ENCODE data around the gene MGLL.

The MGLL gene

GRCh38 chr3:127731546-127732289, 90.6 kb downstream of the MGLL start:
- no peak overlapping the region for H3K4me3 ChIP-seq (ENCODE audit: low read depth, low read length, poor library complexity, severe bottlenecking)
- no peak for TF ChIP-seq CTCF (IDR thresholded peaks at IDR 0.05; ENCODE audit: low read length)
- TF ChIP-seq EZH2 (IDR thresholded peaks at IDR 0.05; ENCODE audit: borderline replicate concordance, low read length), result no peak

GRCh38 chr3:127730666-127731295, 91.5 kb downstream of the MGLL start:
- Histone ChIP-seq H3K79me2 (ENCODE audit: insufficient read depth, low read length) (no peaks in the 10 kb centered on the region), H3F3A (ENCODE audit: insufficient read depth, low read length) (no peaks in the 10 kb centered on the region), H3K9me2 (ENCODE audit: low read depth, low read length) (no peaks in the 10 kb centered on the region), H3K4me1 (ENCODE audit: insufficient read depth, low read length, severe bottlenecking) (peaks cover 37% of the 10 kb centered on the region), H3K4me3 (ENCODE audit: low read depth, low read length, poor library complexity, severe bottlenecking) (no peak overlapping the region), H3K4me2 (ENCODE audit: low read length) (no peak overlapping the region), H4K20me1 (ENCODE audit: insufficient read depth, low read length) (no peaks in the 10 kb centered on the region), H3K27me3 (ENCODE audit: insufficient read depth, low read length) (no peaks in the 10 kb centered on the region), H3K9me3 (ENCODE audit: low read length) (no peaks in the 10 kb centered on the region), H3K27ac (ENCODE audit: low read depth, low read length, poor library complexity, severe bottlenecking) (no peak overlapping the region), H3K36me3 (ENCODE audit: insufficient read depth, low read length) (no peaks in the 10 kb centered on the region), H3K9ac (ENCODE audit: low read length) (no peak overlapping the region), H2AFZ (ENCODE audit: low read length) (no peak overlapping the region)
- no peak for TF ChIP-seq CTCF (IDR thresholded peaks at IDR 0.05; ENCODE audit: low read length)
- TF ChIP-seq EZH2 (IDR thresholded peaks at IDR 0.05; ENCODE audit: borderline replicate concordance, low read length), result no peak

More at GRCh38 chr3:127731546-127732289, 90.6 kb downstream of the MGLL start:
- H3K79me2 ChIP-seq (ENCODE audit: insufficient read depth, low read length), result no peaks in the 10 kb centered on the region
- H3K4me2 ChIP-seq (ENCODE audit: low read length), result no peak overlapping the region
- no peaks in the 10 kb centered on the region for H3F3A ChIP-seq (ENCODE audit: insufficient read depth, low read length)
- H2AFZ ChIP-seq (ENCODE audit: low read length), result no peak overlapping the region
- peaks cover 46% of the 10 kb centered on the region for H3K4me1 ChIP-seq (ENCODE audit: insufficient read depth, low read length, severe bottlenecking)
- no peak overlapping the region for H3K27ac ChIP-seq (ENCODE audit: low read depth, low read length, poor library complexity, severe bottlenecking)
- H3K9me2 ChIP-seq (ENCODE audit: low read depth, low read length), result no peaks in the 10 kb centered on the region
- no peaks in the 10 kb centered on the region for H3K27me3 ChIP-seq (ENCODE audit: insufficient read depth, low read length)
- H4K20me1 ChIP-seq (ENCODE audit: insufficient read depth, low read length), result no peaks in the 10 kb centered on the region
- H3K9me3 ChIP-seq (ENCODE audit: low read length), result no peaks in the 10 kb centered on the region
- H3K9ac ChIP-seq (ENCODE audit: low read length), result no peak overlapping the region
- H3K36me3 ChIP-seq (ENCODE audit: insufficient read depth, low read length), result no peaks in the 10 kb centered on the region

GRCh38 chr3:127730171-127730570, 92.1 kb downstream of the MGLL start:
- peaks cover 31% of the 10 kb centered on the region for H3K4me1 ChIP-seq (ENCODE audit: insufficient read depth, low read length, severe bottlenecking)
- H3K9me2 ChIP-seq (ENCODE audit: low read depth, low read length), result no peaks in the 10 kb centered on the region
- no peaks in the 10 kb centered on the region for H3K27me3 ChIP-seq (ENCODE audit: insufficient read depth, low read length)
- H3K9ac ChIP-seq (ENCODE audit: low read length), result no peak overlapping the region
- no peak for TF ChIP-seq EZH2 (IDR thresholded peaks at IDR 0.05; ENCODE audit: borderline replicate concordance, low read length)
- TF ChIP-seq CTCF (IDR thresholded peaks at IDR 0.05; ENCODE audit: low read length), result no peak
- no peak overlapping the region for H3K27ac ChIP-seq (ENCODE audit: low read depth, low read length, poor library complexity, severe bottlenecking)
- no peak overlapping the region for H3K4me2 ChIP-seq (ENCODE audit: low read length)
- no peak overlapping the region for H2AFZ ChIP-seq (ENCODE audit: low read length)
- no peaks in the 10 kb centered on the region for H3F3A ChIP-seq (ENCODE audit: insufficient read depth, low read length)
- H4K20me1 ChIP-seq (ENCODE audit: insufficient read depth, low read length), result no peaks in the 10 kb centered on the region
- no peak overlapping the region for H3K4me3 ChIP-seq (ENCODE audit: low read depth, low read length, poor library complexity, severe bottlenecking)
- H3K9me3 ChIP-seq (ENCODE audit: low read length), result no peaks in the 10 kb centered on the region
- no peaks in the 10 kb centered on the region for H3K79me2 ChIP-seq (ENCODE audit: insufficient read depth, low read length)
- no peaks in the 10 kb centered on the region for H3K36me3 ChIP-seq (ENCODE audit: insufficient read depth, low read length)

Data from OCI-LY1 (cell line).